Activated naive CD4-positive, alpha-beta T cell treated with anti-CD3 and anti-CD28 coated beads, Interleukin-2, amount 50 U/mL, for 16 hours (primary cell): Measurements from ENCODE around the gene SEMA4A.
A peak's percentile ranks its signal among the peaks of the same experiment; 100 is the strongest.
"Not testable (repeated sequence)": the region's sequence is repeated elsewhere in the genome, so short reads cannot be mapped to it uniquely, and the experiment has no call there.

Experiments used
- DNase-seq: peaks from one replicate; pipeline ENCODE4 v3.0.0-alpha.2; 2020

Gene SEMA4A

GRCh38 chr1:156119503-156120209 is 33.7 kb upstream of the SEMA4A start:
- no peak for DNase-seq

GRCh38 chr1:156120318-156120717 is 33.1 kb upstream of the SEMA4A start:
- no peak for DNase-seq

- DNase-seq: not testable (repeated sequence)
These were observed 32.4 kb upstream of the SEMA4A start for GRCh38 chr1:156121005-156121404.

GRCh38 chr1:156121457-156121856 is 31.9 kb upstream of the SEMA4A start:
- DNase-seq: no peak

GRCh38 chr1:156122086-156122485 is 31.3 kb upstream of the SEMA4A start:
- no peak for DNase-seq

GRCh38 chr1:156122519-156123355 is 30.6 kb upstream of the SEMA4A start:
- DNase-seq: no peak

- peak; percentile 69 for DNase-seq
These were observed 29.8 kb upstream of the SEMA4A start for GRCh38 chr1:156123356-156124196.

GRCh38 chr1:156124557-156125483 is 28.6 kb upstream of the SEMA4A start:
- no peak for DNase-seq

- DNase-seq: not testable (repeated sequence)
These were observed 27.8 kb upstream of the SEMA4A start for GRCh38 chr1:156125544-156125943.

- DNase-seq: no peak
These were observed 27.2 kb upstream of the SEMA4A start for GRCh38 chr1:156126043-156126629.

GRCh38 chr1:156126630-156127534 is 26.5 kb upstream of the SEMA4A start:
- DNase-seq: peak; percentile 76

- no peak for DNase-seq
These were observed 25.1 kb upstream of the SEMA4A start for GRCh38 chr1:156128308-156128653.

GRCh38 chr1:156128654-156129597 is 24.5 kb upstream of the SEMA4A start:
- no peak for DNase-seq

GRCh38 chr1:156129687-156130577 is 23.5 kb upstream of the SEMA4A start:
- peak; percentile 78 for DNase-seq

GRCh38 chr1:156130578-156130942 is 22.8 kb upstream of the SEMA4A start:
- no peak for DNase-seq

GRCh38 chr1:156134716-156135435 is 18.5 kb upstream of the SEMA4A start:
- DNase-seq: no peak

- no peak for DNase-seq
These were observed 17.2 kb upstream of the SEMA4A start for GRCh38 chr1:156135930-156136871.
